Mucosa of descending colon (tissue), 3 donors: Measurements from ENCODE around the gene DPH7. TPM values are rescaled to one million over a fixed set of nuclear protein-coding genes. Genes with fewer than 3 reads are reported as not detected.

Source experiments
- ATAC-seq: fragments of 200-7000 bp; cut with Tn5 transposase; one replicate; pipeline ENCODE4 v1.9.1; 2020; ENCODE audit warnings: mild to moderate bottlenecking, moderate library complexity
- DNase-seq, 3 donors: peaks; one replicate each; pipeline ENCODE4 v3.0.0-alpha.2; 2020
- H3K36me3 ChIP-seq: fragments of 200-600 bp; one replicate; pipeline ENCODE4 v1.8.0; 2021; ENCODE audit warnings: low read depth, mild to moderate bottlenecking
- H3K4me1 ChIP-seq: fragments of 200-600 bp; one replicate; pipeline ENCODE4 v1.8.0; 2021; ENCODE audit warnings: low read depth, mild to moderate bottlenecking
- H3K4me3 ChIP-seq: fragments of 200-600 bp; one replicate; pipeline ENCODE4 v1.8.0; 2021; ENCODE audit warnings: mild to moderate bottlenecking
- H3K9me3 ChIP-seq: fragments of 200-600 bp; one replicate; pipeline ENCODE4 v1.8.0; 2021; ENCODE audit warnings: mild to moderate bottlenecking
- CTCF ChIP-seq: fragments of 200-600 bp; IDR thresholded peaks from one replicate; pipeline ENCODE4 v1.8.0; 2022; ENCODE audit warnings: antibody characterized with exemption, mild to moderate bottlenecking
- intact Hi-C, 2 donors: fragments of 100-400 bp; cut with DNase I in 1 of 2; cut with micrococcal nuclease in 1 of 2; formaldehyde crosslinking; loops; one replicate each; pipeline versions ENCODE4 v1.11.0 to v1.11.1; 2022; cut with DNase I, micrococcal nuclease
- total RNA-seq, 3 donors: library from RNA; stranded (reverse); fragmentation: NEBNext Ultra II Directional in 2 of 3; extraction: Animal tissue kit (Norgen Biotek cat#: 25700) in 2 of 3; gene quantifications; one replicate each; pipeline versions ENCODE4 v1.2.1 to v1.2.4, GENCODE V29; 2021 to 2023
- donor health status: DM: no; HTN: no; CAD: no; lungs with moderate emphysema.
- donor health status: DM: no; HTN: no; CAD: no.
- donor health status: DM: no; HTN: yes; CAD: no.

Gene DPH7
- total RNA-seq, 3 donors from 2014 or later, result 24.5 to 33.5 (median 29.3) TPM

GRCh38 chr9:137607141-137607857 lies 28.6 kb upstream of the DPH7 start:
- DNase-seq (peak in 2 of 3 donors; percentile 44 to 62), ATAC-seq (no peak)
- intact Hi-C loops, result no loop called here
- H3K36me3 ChIP-seq, result no peaks in the 10 kb centered on the region
- no peak for TF ChIP-seq CTCF
- H3K4me3 ChIP-seq, result no peak overlapping the region
- no peaks in the 10 kb centered on the region for H3K9me3 ChIP-seq
- peaks cover 35% of the 10 kb centered on the region for H3K4me1 ChIP-seq

GRCh38 chr9:137606734-137607138 lies 28.0 kb upstream of the DPH7 start:
- TF ChIP-seq CTCF, result no peak
- Histone ChIP-seq H3K4me3 (peak overlapping the region; percentile 74), H3K9me3 (no peaks in the 10 kb centered on the region), H3K4me1 (peaks cover 29% of the 10 kb centered on the region), H3K36me3 (no peaks in the 10 kb centered on the region)
- intact Hi-C loops, result no loop called here
- ATAC-seq, result peak; percentile 2
- peak; percentile 33 to 74 (median 60) for DNase-seq

- intact Hi-C loops, result no loop called here
- peak overlapping the region; percentile 74 for H3K4me3 ChIP-seq
- H3K4me1 ChIP-seq, result peaks cover 23% of the 10 kb centered on the region
- DNase-seq, result peak; percentile 45 to 77 (median 71)
- no peak for TF ChIP-seq CTCF
- H3K9me3 ChIP-seq, result no peaks in the 10 kb centered on the region
- peak; percentile 22 for ATAC-seq
- H3K36me3 ChIP-seq, result no peaks in the 10 kb centered on the region
Measured at GRCh38 chr9:137606005-137606621, 27.4 kb upstream of the DPH7 start.

GRCh38 chr9:137605121-137606004 lies 26.6 kb upstream of the DPH7 start, which contains the start of gene ARRDC1:
ARRDC1 (plus strand) TSS chr9:137605686; CDS start chr9:137605718, 32 bp downstream.
- no peak for TF ChIP-seq CTCF
- H3K4me1 ChIP-seq, result peaks cover 17% of the 10 kb centered on the region
- peak within 1 kb of the TSS; percentile 74 for H3K4me3 ChIP-seq

GRCh38 chr9:137604345-137605086 lies 25.8 kb upstream of the DPH7 start:
- H3K4me3 ChIP-seq, result no peak overlapping the region
- no peaks in the 10 kb centered on the region for H3K9me3 ChIP-seq
- peaks cover 17% of the 10 kb centered on the region for H3K4me1 ChIP-seq
- intact Hi-C loops, result no loop called here
- ATAC-seq (no peak), DNase-seq (peak in 1 of 3 donors; percentile 47)
- H3K36me3 ChIP-seq, result no peaks in the 10 kb centered on the region
- no peak for TF ChIP-seq CTCF

More at GRCh38 chr9:137605121-137606004, 26.6 kb upstream of the DPH7 start, which contains the start of gene ARRDC1:
- peak; percentile 84 for ATAC-seq
- DNase-seq, result peak; percentile 91 to 99 (median 94)
- H3K9me3 ChIP-seq, result no peaks in the 10 kb centered on the region
- intact Hi-C loops, result no loop called here
- no peaks in the 10 kb centered on the region for H3K36me3 ChIP-seq
